Measurements from ENCODE around the gene SLC34A3. TPM values are rescaled to one million over a fixed set of nuclear protein-coding genes. Genes with fewer than 3 reads are reported as not detected.

Gene SLC34A3
- total RNA-seq, 1 donor from 2014 or later: not detected

DNA sequence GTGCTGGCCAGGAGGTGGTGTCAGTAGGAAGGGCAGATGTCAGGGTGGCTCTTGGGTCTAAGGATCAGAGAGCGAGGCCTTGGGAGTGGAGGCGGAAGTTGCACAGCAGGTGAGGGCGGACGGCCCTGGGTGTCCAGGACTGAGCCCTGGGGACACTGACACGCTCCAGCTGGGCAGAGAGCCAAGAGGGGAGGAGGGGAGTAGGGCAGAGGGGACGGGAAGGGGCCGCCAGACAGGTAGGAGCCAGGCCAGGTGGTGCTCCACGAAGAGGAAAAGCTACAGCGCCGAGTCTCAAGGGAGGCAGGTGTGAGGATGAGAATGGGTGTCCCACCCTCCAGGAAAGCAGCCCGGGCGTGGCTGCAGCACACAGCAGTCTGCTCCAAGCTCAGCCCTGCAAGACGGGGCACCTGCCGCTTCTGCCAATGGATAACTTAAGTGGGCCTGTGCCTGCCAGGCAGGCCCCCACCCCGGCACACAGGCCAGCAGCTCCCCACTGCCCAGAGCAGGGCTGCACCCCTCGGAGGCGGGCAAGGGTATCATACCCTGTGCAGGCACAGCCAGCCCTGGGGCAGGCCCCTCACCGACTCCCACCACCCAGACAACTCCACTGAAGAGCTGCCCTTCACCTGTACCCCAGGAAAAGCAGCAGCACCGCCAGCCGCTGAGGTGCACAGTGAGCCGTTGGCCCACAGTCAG is 35.0 kb upstream of the SLC34A3 start:
- no peak for DNase-seq (ENCODE audit: low read depth in 2 of 2)

- no peak for DNase-seq (ENCODE audit: low read depth in 2 of 2)
Observed at GRCh38 chr9:137198051-137198901, 32.4 kb upstream of the SLC34A3 start.

- DNase-seq (ENCODE audit: low read depth in 2 of 2): no peak
Observed at GRCh38 chr9:137198902-137199283, 31.8 kb upstream of the SLC34A3 start.

DNA sequence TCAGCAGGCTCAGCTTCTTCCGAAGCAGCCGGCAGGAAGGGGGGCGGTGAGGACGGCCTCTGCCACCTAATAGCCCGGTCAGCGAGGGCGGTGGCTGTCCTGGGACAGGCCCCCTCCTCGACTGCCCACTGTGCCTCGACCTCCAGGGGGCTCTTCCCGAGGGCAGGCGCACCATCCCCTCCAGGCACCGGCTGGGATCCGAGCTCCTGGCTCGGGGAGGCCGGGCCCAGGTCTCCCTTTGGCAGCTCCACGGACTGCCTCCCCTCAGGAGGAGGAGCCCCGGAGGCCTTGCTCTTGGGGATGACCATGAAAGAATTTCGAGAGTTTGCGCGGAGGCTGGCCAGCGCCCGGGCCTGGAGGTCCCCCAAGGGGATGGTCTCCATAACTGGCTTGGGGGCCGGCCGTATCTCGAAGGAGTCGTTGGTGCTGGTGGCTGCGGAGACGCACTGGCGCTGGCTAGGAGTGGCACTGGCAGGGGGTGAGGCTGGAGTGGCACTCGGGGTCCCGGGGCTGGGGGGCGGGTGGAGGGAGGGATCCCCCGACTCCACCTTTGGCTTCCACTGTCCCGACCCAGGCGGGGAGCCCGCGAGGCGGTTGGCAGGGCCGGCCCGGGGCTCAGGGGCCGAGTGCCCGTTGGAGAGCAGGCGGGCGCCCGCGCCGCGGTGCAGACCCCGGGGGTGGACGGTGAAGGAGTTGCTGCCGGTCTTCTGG is 31.1 kb upstream of the SLC34A3 start:
- DNase-seq (ENCODE audit: low read depth in 2 of 2): no peak

- DNase-seq (ENCODE audit: low read depth in 2 of 2): peak; percentile 95 to 99
Observed at GRCh38 chr9:137200311-137201204, 30.1 kb upstream of the SLC34A3 start, which contains the start of gene TPRN. Gene TPRN, minus strand, starts transcription at chr9:137200741. Its CDS starts 30 bp downstream, at chr9:137200711.

GRCh38 chr9:137201205-137201868 is 29.4 kb upstream of the SLC34A3 start:
- no peak for DNase-seq (ENCODE audit: low read depth in 2 of 2)

- no peak for DNase-seq (ENCODE audit: low read depth in 2 of 2)
Observed at GRCh38 chr9:137202966-137203365, 27.7 kb upstream of the SLC34A3 start.

- DNase-seq (ENCODE audit: low read depth in 2 of 2): no peak
Observed at GRCh38 chr9:137204731-137205125, 26.0 kb upstream of the SLC34A3 start.

DNA sequence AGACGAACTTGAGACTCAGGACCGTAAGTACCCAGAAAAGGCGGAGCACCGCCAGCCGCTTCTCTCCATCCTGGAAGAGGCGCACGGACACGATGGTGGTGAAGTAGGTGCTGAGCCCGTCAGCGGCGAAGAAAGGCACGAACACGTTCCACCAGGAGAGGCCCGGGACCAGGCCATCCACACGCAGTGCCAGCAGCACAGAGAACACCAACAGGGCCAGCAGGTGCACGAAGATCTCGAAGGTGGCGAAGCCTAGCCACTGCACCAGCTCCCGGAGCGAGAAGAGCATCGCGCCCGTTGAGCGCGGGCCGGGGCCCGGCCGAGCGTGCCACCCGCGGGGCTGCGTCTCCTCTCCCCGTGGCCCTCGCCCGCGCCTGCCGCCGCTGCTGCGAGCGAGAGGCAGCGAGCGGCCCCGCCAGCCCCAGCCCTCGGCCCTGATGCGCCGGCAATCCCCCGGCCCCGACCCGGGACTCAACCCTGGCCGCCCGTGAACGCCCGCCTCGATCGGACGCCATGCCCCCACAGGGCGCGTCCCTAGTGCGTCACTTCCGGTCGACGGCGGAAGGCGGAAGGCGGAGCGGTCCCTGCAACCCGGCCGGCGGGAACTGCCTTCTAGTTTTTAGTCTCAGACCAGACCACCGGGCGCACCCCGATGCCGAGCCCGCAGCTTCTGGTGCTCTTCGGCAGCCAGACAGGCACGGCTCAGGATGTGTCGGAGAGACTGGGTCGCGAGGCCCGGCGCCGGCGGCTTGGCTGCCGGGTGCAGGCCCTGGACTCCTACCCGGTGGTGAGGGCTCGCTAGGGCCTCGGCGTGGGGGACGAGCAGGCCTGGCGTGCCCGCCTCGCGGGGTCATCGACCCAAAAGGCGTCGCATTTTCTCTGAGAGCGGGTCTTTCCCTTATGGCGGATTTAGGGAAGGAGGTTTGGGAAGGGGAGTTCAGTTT is 25.3 kb upstream of the SLC34A3 start, which contains the start of the genes NDOR1 and TMEM203:
TSS of gene NDOR1 (plus strand) at position 575 of the 944 bp plus-strand sequence. CDS start at position 653, 78 bp downstream.
TSS of gene TMEM203 (minus strand) at position 523 of the 944 bp plus-strand sequence. CDS start at position 289, 234 bp downstream.
- DNase-seq (ENCODE audit: low read depth in 2 of 2): peak; percentile 63 to 88

DNA sequence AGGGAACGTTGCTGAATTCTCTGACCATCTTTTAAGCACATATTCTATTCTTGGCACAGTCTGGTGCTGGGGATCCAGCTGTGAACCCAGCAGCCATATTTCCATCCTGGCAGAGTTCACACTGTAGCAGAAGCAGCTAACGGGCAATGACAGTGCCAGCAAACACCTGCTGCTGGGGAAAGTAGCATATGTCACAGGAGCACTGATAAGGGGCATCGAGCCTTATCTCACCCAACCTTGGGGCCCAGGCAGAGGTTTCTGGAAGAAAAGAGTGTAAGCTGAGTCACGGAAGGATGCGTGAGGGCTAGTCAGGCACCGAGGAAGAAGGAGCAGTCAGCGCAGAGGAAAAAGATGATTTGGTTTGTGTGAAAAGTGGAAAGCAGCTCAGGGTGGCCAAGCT is 24.1 kb upstream of the SLC34A3 start:
- no peak for DNase-seq (ENCODE audit: low read depth in 2 of 2)

DNA sequence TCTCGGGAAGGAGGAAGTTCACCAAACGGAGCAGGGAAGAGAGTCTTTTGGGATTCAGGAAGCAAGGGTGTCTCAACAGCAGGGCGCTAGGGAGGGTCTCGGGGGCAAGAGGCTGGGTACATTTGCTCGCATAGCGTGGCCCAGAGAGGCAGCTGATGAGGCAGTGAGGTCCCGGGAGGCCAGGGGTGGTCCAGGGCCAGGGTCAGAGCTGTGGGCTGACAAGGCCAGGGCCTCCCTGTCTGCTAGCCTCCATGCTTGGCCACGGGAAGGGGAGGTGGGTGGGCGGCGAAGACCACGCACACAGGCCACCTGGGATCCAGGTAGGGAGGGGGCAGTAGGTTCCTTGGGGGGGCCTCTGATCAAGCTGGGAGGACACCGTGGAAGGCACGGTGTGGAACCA is 19.2 kb upstream of the SLC34A3 start:
- no peak for DNase-seq (ENCODE audit: low read depth in 2 of 2)

DNA sequence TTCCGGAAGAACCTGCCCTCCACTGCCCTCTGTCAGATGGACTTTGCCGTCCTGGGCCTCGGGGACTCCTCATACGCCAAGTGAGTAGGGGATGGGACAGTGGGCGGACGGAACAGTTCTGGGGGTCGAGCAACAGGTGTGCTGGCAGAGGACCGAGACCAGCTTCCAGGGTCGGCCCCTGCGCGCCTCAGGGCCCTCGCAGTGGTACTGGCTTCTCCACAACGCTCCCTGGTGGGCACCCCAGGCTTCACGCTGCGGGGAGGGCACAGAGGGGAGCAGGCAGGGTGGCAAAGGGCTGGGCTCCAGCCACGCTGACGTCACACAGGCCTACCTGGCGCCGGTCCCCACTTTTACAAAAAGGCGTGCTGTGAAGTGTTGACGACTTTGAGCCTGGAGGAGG is 18.2 kb upstream of the SLC34A3 start:
- DNase-seq (ENCODE audit: low read depth in 2 of 2): no peak

GRCh38 chr9:137213160-137214060 is 17.3 kb upstream of the SLC34A3 start:
- DNase-seq (ENCODE audit: low read depth in 2 of 2): no peak

- no peak for DNase-seq (ENCODE audit: low read depth in 2 of 2)
Observed at GRCh38 chr9:137214620-137215019, 16.1 kb upstream of the SLC34A3 start.

GRCh38 chr9:137215196-137215986 is 15.3 kb upstream of the SLC34A3 start:
- no peak for DNase-seq (ENCODE audit: low read depth in 2 of 2)

GRCh38 chr9:137216188-137216965 is 14.3 kb upstream of the SLC34A3 start:
- DNase-seq (ENCODE audit: low read depth in 2 of 2): no peak

All from dermis microvascular lymphatic vessel endothelial cell (primary cell).